GM18909 (cell line): ENCODE data around the gene DGKH.
"Not testable (repeated sequence)": the region's sequence is repeated elsewhere in the genome, so short reads cannot be mapped to it uniquely, and the experiment has no call there.

Experiments
- ATAC-seq: cut with Tn5 transposase; IDR thresholded peaks from one replicate; pipeline ENCODE4 v1.9.1; 2021; ENCODE audit warnings: mild to moderate bottlenecking; ENCODE audit not compliant: unreplicated experiment, poor library complexity

Gene DGKH

GRCh38 chr13:42153199-42154113, 105.0 kb downstream of the DGKH start:
- no peak for ATAC-seq

- no peak for ATAC-seq
These were observed 106.8 kb downstream of the DGKH start for GRCh38 chr13:42155251-42155650.

GRCh38 chr13:42163338-42163737, 114.9 kb downstream of the DGKH start:
- not testable (repeated sequence) for ATAC-seq

GRCh38 chr13:42163910-42164309, 115.5 kb downstream of the DGKH start:
- not testable (repeated sequence) for ATAC-seq

GRCh38 chr13:42164557-42165125, 116.2 kb downstream of the DGKH start:
- no peak for ATAC-seq

DNA sequence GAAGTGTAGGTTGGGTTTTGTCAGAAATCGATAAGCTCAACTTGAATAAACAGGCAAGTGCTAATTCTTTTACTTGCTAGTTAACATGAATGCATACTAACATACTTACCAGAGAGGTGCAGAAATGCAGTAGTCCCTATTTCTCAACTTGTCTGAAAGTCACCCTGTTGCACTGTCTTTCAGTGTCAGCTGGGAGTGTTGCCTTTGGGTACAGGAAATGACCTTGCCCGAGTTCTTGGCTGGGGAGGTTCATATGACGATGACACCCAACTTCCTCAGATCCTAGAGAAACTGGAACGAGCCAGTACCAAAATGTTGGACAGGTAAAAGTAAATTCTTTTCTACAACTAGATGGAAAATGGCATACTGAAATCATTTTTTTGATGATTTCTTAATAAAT, 120.0 kb downstream of the DGKH start:
- no peak for ATAC-seq

- ATAC-seq = no peak
These were observed 121.6 kb downstream of the DGKH start for GRCh38 chr13:42170029-42170428.

- no peak for ATAC-seq
These were observed 125.4 kb downstream of the DGKH start for GRCh38 chr13:42173789-42174343.

DNA sequence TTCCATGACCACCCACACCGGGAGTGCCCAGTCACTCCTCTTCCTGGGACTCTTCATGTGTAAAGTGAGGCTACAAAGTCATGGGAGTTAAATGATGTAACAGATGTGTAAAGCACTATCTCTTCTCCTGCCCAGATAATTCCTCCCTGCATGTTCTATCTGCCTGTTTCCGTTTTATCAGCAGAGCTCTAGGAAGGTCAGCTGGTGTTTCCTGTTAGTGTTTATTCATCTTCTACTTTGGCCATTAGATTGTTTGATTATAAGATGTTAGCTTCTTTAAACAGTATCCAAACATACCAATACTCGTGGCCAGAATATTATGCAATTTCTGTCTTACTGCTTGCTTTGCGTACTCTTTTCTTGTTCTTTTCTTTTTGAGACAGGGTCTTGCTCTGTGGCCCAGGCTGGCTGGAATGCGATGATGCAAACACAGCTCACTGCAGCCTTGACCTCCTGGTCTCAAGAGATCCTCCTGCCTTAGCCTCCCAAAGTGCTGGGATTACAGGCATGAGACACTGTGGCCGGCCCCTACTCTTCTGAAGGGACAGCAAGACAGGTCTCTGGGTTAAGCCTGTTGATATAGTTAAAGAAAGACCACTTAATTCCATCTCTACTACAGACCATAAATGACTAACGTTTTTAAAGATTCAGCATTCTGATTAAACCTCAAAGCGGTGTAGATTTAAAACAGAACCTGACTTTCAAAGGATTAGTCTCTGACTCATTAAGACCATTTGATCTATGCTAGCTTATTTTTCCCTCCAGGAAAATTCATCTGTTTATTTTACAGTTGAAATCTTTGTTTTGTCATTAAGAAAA, 126.1 kb downstream of the DGKH start:
- no peak for ATAC-seq

DNA sequence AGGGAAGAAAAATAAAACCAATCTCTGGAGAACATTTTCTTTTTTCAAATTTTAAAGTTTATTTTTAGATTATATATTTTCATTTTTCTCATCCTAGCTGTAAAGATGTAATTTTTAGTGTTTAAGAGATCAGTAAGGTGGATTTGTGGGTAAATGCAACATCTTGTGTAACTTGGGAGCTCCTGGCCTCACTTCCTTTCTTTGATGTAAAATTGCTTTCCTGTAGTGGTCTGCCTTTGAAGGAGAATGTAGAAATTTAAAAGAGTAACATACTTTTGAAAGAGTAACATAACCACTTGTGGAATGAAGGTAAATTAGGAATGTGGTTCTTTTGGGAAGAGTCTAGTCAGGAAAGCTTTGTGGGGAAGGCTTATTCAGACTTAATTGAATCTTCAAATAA, 127.8 kb downstream of the DGKH start:
- no peak for ATAC-seq

GRCh38 chr13:42177189-42177588, 128.7 kb downstream of the DGKH start:
- no peak for ATAC-seq

DNA sequence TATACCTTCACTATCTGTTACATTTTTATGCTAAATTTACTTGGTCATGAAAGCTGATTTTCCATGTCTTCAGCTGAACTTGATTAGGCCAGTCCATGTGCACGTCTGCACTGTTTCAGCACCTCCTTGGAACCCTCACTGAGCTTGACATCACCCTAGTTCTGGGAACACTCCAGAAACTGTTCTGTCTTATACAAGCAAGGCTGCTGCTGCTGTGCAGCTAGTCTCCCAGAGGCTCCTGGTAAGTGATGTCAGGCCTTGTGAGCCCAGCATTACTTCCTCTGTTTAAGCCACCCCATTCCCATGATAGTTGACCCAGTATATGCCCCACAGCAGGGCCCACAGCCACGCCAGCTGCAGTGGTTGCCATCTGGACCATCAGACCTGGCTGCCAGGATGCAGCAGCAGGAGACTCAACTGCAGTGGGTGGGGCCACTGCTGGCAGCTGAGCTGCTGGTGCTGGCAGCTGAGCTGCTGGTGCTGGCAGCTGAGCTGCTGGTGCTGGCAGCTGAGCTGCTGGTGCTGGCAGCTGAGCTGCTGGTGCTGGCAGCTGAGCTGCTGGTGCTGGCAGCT, 133.0 kb downstream of the DGKH start:
- ATAC-seq = no peak

DNA sequence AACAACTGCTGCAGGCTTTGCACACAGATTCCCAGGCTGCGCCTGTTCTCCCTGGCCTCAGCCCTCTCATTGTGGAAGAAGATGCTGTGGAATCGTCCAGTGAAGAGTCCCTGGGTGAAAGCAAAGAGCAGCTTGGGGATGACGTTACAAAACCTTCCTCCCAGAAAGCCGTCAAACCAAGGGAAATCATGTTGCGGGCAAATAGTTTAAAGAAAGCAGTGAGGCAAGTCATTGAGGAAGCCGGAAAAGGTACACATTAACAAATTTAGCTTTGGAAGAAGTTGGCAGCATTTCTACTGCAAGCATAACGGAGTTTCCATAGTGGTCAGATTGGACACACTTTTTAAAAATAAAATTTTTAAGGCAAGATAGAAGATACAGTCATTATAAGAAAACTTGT, 140.6 kb downstream of the DGKH start:
- ATAC-seq = no peak

- no peak for ATAC-seq
These were observed 142.1 kb downstream of the DGKH start for GRCh38 chr13:42190529-42190928.

- ATAC-seq = no peak
These were observed 163.4 kb downstream of the DGKH start for GRCh38 chr13:42211704-42212464.

DNA sequence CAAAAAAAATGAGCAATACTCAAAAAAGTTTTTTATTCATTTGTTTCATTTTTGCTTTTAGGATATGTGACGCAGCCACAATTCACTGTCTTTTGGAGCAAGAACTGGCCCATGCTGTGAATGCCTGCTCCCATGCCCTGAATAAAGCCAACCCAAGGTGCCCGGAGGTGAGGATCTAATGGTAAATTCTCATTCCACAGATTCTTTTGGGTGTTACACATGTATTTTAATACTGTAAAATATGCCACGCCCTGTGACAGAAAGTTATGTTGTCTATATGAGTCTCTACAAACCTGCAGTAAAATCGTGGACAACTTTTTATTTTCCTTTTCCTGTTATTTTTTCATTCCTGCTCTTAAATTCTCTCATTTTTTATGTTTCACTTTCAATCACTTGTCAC, 166.0 kb downstream of the DGKH start:
- ATAC-seq = no peak

- no peak for ATAC-seq
These were observed 167.4 kb downstream of the DGKH start for GRCh38 chr13:42215578-42216421.

DNA sequence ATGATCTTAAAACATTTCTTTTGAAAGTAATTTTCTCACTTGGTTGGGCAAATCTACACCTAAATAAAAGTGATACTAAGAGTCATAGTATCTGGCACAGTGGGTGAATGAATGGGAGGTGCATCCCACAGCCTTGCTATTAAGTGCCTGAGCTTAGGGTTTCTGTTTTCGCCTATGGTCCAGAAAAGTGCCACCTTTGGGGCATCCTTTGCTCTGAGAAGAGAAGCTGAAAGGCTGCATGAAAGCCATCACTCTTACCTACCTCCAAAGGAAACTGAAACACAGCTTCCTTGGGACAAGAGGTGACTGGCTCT, 167.9 kb downstream of the DGKH start:
- ATAC-seq = no peak

- no peak for ATAC-seq
These were observed 170.1 kb downstream of the DGKH start for GRCh38 chr13:42218576-42218975.
